HG02970 (cell line): ENCODE results near the gene GMDS.

Experiments
- ATAC-seq: cut with Tn5 transposase; IDR thresholded peaks from one replicate; pipeline ENCODE4 v1.9.1; 2021; ENCODE audit warnings: mild to moderate bottlenecking, moderate library complexity, moderate number of reproducible peaks; ENCODE audit not compliant: unreplicated experiment, low FRiP score

The GMDS gene

DNA sequence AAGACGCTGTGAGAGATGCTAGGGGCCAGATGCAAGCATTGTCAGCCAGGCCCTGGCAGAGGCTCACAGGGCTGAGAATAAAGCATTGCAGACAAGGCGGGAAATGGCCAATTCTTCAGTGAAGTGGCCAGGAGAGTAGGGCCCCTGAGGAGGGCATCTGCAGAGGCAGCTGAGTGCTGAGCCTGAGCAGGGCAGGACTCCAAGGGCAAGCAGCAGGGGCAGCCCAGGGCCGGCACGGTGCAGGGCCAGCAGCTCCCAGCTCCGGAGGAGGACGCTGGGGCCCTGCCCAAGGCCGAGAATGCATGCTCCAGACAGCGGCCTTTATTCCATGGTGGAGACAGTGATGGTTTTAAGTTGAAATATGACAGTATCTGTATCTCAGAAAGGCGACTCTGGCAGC lies 330.2 kb downstream of the GMDS start:
- ATAC-seq: no peak

DNA sequence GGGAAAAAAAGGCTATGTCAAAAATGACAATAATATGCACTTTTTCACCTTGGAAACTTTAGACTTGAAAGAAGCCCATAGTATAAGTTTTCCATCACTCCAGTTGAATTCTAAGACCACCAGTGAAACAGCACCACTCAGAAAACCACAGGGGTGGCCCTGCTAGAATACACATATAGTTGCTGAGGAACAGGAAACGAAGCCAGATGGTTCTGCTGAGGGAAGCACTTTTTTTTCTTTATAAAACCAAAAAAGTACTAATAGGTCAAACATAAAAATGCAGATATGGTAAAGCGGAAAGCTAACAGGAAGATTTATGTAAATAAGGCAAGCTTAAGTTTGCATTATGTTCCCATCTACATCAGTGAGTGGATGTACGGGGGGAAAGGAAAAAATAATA lies 331.8 kb downstream of the GMDS start:
- ATAC-seq: no peak

DNA sequence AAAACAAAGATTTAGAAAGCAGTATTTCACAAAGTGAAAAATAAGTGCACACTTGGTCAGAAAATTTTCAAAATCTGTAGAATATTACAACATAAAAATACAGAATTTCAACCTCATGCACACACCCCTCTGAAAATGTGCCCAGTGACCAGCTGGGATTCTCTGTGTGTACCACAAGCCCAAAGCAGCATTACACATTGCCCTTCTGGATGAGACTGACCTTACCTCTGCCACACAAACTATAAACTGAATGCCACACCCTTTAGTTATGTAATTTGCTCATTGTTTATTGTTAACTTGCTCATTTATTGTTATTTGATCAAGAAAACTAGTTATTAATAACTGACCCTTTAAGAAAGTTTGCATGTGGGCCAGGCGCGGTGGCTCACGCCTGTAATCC lies 332.7 kb downstream of the GMDS start:
- ATAC-seq: no peak

DNA sequence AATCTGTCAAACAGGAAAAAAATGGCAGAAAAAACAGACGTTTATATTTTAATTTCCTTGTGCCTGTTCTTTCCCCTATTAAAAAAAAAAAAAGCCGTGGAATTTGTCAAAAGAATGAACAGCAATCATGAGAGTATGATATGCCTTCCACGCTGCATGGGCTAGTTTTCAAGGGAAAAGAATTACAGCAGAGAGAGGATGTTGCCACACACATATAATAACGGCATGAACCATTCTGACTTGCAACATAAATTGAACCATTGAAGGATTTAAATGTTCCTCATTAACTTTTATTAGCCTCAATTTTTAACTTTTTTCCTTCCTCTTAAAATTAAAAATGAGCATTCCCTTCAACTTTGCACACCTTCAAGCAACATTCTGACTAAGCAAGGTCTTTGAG lies 333.9 kb downstream of the GMDS start:
- no peak for ATAC-seq

DNA sequence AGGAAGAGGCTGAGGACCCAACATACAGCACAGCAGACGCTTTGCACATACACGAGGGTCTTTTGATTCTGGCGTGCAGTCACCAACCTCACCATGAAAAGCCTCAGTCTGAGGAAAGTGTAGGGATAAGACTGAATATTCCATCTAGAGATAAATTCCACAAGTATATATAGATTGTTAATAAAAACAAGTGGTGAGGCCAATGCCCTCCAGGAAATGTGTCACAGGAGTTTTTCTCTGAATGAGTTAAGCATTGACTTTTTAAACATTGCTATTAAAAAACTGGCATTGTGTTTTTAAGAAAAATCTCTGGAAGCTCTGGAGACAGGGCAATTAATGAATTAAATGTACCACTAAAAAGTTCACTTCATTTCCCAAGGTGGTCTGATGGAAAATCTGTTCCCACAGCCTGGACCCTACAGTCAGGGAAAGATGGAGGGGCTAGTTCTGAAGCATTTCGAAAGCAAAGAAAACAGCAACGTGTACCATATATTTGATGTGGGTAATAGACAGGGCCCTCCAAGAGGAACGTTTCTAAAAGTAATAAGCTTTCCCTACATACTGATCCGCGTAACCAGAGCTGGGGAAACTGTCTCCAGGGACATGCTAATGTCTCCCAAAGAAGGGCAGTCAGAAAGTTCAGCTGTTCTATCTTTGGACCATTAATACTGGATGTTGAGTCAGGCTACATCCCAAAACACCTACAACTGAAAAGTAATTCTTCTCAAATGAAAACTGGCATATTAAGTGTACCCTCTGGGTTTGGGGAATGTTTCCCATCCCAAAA lies 334.6 kb downstream of the GMDS start:
- ATAC-seq: no peak

DNA sequence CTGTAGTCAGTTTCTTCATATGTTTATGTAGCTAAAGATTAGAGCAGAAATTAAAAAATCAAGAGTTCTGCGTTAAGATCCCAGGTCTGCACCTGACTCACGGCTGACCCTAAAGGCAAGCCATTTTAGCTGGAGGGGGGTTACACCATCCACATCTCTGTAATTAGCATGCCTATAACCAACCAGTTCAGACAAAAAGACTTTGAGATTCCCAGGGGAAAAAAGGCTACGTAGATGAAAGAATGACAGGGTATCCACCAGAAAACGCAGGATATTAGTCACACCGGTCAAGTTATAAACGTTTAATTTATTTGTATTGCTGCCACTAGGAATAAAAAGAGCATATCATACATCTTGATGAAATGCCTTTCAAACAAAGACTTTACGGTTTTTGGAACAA lies 336.6 kb downstream of the GMDS start:
- ATAC-seq: no peak

DNA sequence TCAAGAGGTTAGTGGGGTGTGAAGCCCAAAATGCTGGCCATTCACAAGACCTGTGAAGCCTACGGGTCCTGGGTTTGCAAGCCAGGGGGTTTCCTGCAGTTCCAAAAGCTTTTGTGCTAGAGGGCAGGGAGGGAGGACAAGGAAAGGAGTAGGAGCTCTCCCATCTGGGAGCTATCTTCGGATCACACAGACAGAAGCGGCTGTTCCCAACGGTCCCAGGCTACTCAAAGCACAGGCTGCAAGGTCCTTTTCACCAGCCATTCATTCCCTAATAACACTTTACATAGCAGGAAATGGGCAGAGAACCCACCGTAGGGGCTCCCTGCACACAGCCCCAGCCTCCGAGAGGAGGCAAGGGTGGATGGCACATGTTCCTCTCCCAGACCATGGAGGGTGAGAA lies 338.8 kb downstream of the GMDS start:
- ATAC-seq: no peak

DNA sequence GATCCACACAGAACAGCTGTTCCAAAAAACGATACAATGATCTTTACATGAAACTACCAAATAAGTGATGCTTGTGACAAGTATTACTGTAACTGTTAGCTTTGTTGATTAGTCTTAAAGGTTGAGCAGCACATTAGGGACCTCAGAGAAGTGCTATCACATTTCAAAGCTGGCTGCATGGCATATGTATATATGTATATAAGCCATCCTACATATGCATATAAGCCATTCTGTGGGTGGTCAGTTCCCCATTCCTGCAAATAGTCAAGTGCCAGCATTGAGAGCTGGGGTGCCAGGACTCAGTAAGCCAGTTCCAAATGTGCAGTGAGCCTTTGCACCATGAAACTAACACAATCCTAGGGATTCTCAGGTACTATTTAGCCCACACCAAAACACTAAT lies 339.4 kb downstream of the GMDS start:
- ATAC-seq: no peak

DNA sequence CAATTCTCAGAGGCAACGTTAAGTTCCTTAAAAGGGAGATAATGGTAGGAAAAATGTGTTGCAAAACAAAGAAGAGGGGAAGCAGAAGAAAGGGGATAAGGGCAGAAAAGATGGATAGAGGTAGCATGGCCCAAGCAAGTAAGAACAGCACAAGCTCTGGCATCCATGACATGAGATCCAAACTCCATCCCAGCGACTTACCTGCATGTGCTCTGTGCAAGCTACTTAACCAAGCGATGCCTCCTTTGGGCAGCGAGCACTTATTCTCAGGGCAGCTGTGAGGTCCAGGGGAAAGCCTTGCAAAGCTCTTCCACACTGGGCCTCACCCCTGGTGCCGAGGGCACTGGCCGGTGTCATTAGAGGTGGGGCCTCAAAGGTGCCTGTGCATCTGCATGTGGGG lies 340.5 kb downstream of the GMDS start:
- no peak for ATAC-seq

DNA sequence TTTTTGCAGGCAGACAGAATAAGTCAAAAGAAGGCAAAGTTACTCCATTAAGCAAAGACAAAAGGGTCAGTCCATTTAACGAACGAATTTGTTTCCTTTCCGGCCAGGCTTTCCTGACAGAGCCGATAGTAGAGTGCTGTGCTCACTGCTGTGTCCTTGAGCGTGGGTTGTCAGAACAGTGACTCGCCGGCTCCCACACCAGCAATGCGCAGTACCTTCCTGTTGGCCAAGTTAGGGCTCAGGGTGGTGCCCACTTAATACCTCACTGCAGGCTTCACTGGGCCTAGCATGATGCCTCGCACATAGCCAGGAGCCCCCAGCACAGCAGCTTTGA lies 341.0 kb downstream of the GMDS start:
- ATAC-seq: no peak

DNA sequence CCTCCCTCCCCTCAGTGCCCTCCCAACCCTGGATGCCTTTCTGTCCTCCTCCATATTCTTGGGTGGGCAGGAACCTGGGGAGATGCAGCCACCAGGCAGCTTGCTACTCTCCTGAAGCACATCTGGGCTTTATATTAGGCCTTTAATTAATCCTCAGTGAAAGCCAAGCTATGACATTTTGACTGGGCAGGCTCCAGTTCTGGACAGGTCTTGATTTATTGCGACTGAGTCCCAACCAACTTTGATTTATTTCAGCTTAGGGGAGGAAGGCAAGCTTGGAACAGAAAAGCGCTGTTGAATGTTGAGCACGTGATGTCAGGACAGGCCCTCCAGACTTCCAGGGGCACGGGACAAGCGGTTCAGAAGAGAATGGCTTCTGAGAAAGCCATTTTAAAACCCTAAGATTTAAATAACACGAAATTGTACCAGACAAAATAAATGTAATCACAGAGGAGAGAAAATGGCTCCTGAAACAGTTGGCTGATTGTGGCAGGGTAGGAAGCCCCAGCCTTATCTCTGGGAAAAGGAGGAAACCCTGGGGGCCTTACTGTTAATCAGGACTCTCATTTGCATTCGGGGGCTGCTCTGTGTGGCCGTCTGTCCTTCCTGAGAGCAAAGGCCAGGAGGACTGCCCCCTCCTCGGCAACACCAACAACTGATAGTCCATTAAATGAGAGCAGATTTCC lies 341.5 kb downstream of the GMDS start:
- no peak for ATAC-seq

DNA sequence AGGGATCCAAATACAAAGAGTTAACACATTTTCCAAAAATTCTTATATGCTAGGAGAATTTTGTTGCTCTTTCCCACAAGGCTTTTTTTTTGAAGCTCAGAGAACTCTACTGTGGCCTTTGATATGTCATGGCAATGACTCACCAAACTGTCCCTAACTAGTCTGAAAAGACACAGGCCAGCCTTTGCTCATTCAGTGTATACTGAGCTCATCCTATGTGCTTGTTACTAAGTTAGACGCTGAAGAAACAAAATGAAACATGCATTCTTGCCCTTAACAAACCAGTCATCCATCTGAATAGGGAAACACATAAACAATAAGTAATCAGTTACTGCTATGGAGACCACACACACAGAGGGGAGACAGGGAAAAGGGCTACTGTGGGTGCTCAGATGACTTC lies 343.8 kb downstream of the GMDS start:
- no peak for ATAC-seq

DNA sequence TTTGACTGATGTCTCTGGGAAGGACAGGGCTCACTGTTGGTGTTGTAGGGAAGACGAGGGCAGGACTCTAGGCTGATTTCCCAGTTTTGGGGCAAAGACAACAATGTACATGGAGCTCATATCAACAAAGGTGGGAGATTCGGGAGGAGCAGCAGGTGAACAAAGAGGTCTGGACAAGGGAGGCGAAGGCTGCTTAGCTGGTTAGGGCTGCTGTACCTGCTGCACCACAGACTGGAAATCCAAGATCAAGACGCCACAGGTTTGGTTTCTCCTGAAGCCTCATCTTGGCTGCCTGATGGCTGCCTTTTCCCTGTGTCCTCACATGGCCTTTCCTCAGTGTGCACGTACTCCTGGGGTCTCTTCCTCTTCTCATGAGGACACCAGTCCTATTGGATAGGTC lies 348.5 kb downstream of the GMDS start:
- ATAC-seq: no peak

DNA sequence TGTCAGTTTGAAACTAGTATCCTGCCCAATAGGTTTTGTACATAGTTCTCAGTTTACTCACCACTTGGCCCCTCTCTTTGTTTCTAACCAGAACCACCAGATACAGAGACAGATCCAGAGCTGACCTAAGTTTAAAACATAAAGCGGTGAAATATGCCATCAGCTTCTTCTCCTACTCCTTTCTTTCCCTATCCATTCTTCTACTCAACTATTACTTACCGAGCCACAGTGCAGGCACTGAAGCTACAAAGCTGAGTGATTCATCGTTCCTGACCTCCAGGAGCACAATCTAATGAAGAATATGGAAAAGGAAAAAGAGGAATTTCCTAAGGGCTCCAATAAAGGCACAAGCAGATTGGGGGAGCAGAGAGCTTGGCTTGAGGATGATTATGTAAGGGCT lies 349.7 kb downstream of the GMDS start:
- no peak for ATAC-seq

DNA sequence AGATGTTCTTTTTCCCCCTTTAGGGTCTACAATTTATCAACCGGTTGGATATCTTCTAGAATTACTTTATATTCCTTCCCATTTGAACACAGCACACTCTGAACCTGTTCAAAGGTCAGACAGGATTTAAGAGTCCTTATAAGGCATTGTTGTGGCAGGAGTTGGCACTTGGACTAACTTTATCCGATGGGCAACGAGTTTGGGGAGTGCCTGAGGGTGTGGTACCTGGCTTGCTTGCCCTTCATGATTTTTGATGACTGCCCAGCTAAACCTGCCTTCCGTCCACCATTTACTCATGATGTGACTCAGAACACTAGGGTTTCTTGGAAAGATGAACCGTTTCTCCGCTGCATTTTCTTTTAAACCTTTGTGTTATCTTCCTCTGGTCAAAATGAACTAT lies 350.5 kb downstream of the GMDS start:
- ATAC-seq: no peak

DNA sequence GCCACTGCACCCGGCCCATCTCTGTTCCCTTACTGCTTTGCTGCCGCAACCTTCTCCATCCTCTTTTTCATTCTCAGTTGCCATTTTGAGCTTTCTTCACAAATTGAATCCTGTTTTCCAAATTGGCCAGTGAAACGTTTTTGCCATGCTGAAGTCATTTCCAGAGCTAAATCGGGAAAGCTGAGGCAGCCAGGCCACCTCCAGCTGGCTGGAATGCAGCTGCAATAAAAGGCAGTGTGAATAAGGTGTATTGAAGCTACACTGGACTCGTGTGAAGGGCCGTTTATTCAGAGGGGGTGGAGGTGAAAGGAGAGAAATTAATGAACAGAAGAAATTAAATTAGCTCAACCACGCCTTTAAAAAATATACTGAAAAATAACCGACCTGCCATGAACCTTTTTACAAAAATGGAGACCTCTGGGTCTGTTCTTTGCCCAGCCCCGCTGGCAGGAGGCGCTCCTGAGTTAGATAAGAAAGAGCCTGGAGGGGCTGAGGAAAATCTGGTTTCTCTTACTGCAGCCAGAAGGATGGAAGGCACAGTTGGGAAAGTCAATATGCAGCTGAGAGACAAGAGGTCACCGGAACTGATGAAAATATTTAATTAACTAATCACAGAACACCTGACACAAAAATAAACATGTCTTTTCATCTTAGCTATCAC lies 351.8 kb downstream of the GMDS start:
- ATAC-seq: no peak

DNA sequence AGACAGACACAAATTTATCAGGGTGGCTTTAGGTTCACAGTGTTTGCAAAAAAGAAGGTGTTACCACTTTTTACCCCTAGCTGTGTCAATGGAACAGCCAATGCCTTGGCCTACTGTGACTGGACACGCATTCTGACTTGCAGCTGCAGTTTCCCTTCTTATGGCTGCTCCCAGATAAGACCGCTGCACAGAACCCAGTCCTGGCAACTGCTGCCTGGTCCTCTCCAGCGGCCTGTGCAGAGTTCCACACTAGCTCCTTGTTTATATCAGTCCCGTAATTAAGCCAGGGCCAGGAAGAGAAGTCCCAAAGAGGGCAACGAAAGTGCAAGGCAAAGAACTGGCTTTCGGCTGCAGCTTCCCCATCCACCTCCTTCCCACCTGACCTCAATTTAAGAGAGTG lies 352.7 kb downstream of the GMDS start:
- no peak for ATAC-seq

DNA sequence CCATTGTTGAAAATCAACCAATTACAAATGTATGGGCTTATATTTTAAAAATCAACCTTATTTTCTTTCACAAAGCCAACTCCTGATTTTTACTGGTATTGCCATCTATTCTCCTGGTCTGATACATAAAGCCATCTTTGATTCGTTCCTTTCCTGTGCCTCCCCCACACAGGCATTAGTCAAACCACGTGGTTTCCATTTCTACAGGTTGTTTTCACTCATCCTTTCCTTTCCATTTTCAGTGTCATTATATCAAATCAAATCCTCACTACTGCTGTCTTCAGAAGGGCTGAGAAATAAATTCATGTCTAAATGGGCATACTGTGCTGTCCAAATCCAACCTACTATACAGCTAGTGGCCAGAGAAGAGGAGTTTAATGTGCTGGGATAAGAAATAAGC lies 354.4 kb downstream of the GMDS start:
- no peak for ATAC-seq

DNA sequence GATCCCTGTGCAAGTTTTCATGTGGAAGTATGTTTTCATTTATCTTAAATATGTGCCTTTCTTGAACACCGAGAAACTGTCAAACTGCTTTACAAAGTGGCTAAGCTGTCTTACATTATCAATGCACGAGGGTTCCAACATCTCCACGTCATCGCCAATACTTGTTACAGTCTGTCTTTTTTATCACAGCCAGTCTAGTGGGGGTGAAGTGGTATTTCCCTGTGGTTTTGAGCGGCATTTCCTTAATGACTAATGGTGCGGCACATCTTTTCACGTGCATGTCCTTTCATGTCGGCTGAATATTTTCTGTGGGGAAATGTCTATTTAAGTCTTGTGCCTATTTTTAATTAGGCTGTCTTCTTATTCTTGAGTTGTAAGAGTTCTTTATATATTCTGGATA lies 355.3 kb downstream of the GMDS start:
- ATAC-seq: no peak

DNA sequence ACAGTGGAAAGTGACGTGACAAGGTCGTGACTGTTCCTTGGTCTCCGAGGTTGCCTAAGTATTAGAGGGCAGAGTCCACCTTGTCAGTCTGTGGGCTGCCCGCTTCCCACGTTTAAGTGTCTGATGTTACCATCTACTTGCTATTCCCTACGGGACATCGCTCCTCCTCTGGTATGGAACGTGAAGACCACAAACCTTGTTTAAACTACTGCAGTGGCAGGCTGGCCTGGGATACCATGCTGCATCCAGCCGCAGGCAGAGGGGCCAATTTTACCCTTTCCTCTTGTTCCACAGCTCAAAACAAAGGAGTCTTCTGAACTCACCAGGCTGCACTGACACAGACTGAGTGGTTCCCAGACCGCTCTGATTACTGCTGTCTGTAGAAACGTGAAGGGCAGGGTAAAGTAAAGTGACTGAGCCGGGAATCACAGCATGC lies 359.8 kb downstream of the GMDS start:
- ATAC-seq: no peak

DNA sequence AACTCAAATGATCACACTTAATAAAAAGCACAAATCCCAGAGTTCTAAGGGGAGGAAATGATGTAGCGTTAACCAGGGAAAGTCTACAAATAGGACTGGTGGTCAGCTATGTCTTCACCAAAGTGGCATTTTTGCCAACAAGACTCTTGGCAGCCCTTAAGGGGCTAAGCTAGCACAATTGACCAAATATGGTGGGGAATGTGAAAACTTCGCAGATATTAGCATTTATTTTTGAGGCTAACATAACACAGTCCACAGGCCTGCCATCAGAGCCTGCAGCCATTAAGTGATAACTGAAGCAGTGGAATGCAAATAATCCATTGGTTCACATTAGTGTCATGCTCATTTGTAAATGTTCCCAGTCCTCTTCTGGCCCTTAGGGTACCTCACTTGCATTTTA lies 361.1 kb downstream of the GMDS start:
- ATAC-seq: no peak

DNA sequence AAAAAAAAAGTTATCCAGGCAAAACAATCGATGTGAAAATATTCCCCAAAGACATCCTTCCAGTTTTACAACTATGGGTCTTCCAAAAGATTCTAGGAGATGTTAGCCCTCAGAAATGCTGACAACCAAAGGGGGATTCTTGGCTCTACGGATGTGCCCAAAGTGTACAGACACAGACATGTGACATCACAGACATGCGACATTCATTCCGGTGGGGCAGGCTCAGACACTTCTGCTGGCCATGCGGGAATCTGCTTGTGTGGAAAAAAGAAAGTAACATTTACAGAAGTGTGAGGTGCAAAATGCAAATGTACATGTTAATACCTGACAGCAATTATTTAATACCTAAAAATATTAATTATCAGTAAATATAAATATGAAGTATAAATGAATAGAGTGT lies 367.1 kb downstream of the GMDS start:
- ATAC-seq: no peak
